Left lung (tissue), 10 donors: Measurements from ENCODE around the gene HECA. TPM values are rescaled to one million over a fixed set of nuclear protein-coding genes. Genes with fewer than 3 reads are reported as not detected.

Experiments
- ATAC-seq: fragments of 200-7000 bp; cut with Tn5 transposase; one replicate; pipeline ENCODE4 v1.9.1; 2020; ENCODE audit warnings: moderate library complexity
- DNase-seq, 4 donors: peaks; one replicate each; pipeline ENCODE4 v3.0.0-alpha.2; 2013 to 2020
- H3K27ac ChIP-seq, 2 donors: fragments of 200-600 bp; sonication (generic) in 1 of 2; one replicate each; pipeline versions ENCODE4 v1.5.0 to v1.8.0; 2020 to 2021
- H3K27me3 ChIP-seq, 2 donors: fragments of 200-600 bp; sonication (generic) in 1 of 2; one replicate each; pipeline versions ENCODE4 v1.5.0 to v1.8.0; 2020 to 2021
- H3K36me3 ChIP-seq, 2 donors: fragments of 200-600 bp; sonication (generic) in 1 of 2; one replicate each; pipeline versions ENCODE4 v1.5.0 to v1.8.0; 2020 to 2021
- H3K4me1 ChIP-seq, 2 donors: fragments of 200-600 bp; one replicate each; pipeline ENCODE4 v1.8.0; 2021
- H3K4me3 ChIP-seq, 2 donors: fragments of 200-600 bp; sonication (generic) in 1 of 2; one replicate each; pipeline versions ENCODE4 v1.5.0 to v1.8.0; 2020 to 2021; ENCODE audit warnings: mild to moderate bottlenecking in 1 of 2
- H3K9me3 ChIP-seq, 2 donors: fragments of 200-600 bp; sonication (generic) in 1 of 2; one replicate each; pipeline versions ENCODE4 v1.5.0 to v1.8.0; 2020 to 2021
- CTCF ChIP-seq, 2 donors: fragments of 200-600 bp; sonication (generic) in 1 of 2; IDR thresholded peaks; one replicate each; pipeline versions ENCODE4 v1.5.0 to v1.8.0; 2021; ENCODE audit warnings: antibody characterized with exemption in 2 of 2
- intact Hi-C, 2 donors: fragments of 100-400 bp; cut with DNase I; formaldehyde crosslinking; loops; one replicate each; pipeline versions ENCODE4 v1.11.2 to v1.14.2; 2022
- polyA plus RNA-seq, 6 donors: library from polyadenylated mRNA; unstranded; fragments of 120-200 nt; gene quantifications; one replicate each; pipeline ENCODE4 v1.2.1, GENCODE V29; 2013; ENCODE audit not compliant: insufficient read length in 6 of 6
- total RNA-seq, 2 donors: library from RNA; stranded (reverse); fragmentation: NEBNext Ultra II Directional; extraction: Animal tissue kit (Norgen Biotek cat#: 25700); gene quantifications; one replicate each; pipeline ENCODE4 v1.2.1, GENCODE V29; 2021
- donor health status: DM: no; HTN: yes; CAD: no.
- donor health status: DM: no; HTN: no; CAD: no.

HECA gene
- total and polyA plus RNA-seq, 8 donors = 17.0 to 40.9 (median 19.0) TPM

DNA sequence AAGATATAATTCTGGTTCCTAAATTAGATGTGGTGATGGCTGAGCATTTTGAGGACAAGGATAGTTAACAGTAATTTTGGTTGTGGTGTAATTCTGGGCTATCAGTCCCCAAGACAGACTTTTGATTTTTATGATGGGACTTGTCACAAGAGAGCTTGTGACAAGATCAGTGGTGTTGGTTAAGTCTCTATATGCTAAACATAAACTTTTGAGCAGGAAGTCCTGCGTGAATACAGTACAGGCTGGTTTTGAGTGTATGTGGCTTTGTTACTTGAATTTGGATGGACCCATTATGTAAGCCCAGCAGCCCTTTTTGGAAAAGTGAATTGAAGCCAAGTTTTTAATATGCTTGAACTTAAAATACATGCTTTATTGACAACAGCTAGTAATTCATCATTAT, 38.9 kb downstream of the HECA start:
- Histone ChIP-seq H3K4me1 (peaks cover 0 to 4% of the 10 kb centered on the region in 2 donors), H3K4me3 (no peak overlapping the region), H3K36me3 (peaks cover 0 to 63% of the 10 kb centered on the region in 2 donors), H3K27me3 (no peaks in the 10 kb centered on the region), H3K27ac (no peak overlapping the region), H3K9me3 (no peaks in the 10 kb centered on the region)
- DNase-seq (no peak), ATAC-seq (no peak)
- intact Hi-C loops = no loop called here
- TF ChIP-seq CTCF (IDR thresholded peaks at IDR 0.05) = no peak

- TF ChIP-seq CTCF (IDR thresholded peaks at IDR 0.05) = no peak
- intact Hi-C loops = no loop called here
- H3K9me3 ChIP-seq = no peaks in the 10 kb centered on the region
- H3K4me1 ChIP-seq = peaks cover 0 to 4% of the 10 kb centered on the region in 2 donors
- no peak overlapping the region for H3K27ac ChIP-seq
- ATAC-seq (no peak), DNase-seq (no peak)
- H3K27me3 ChIP-seq = no peaks in the 10 kb centered on the region
- H3K4me3 ChIP-seq = no peak overlapping the region
- H3K36me3 ChIP-seq = peaks cover 0 to 63% of the 10 kb centered on the region in 2 donors
Observed at GRCh38 chr6:139174961-139175360, 40.1 kb downstream of the HECA start.

DNA sequence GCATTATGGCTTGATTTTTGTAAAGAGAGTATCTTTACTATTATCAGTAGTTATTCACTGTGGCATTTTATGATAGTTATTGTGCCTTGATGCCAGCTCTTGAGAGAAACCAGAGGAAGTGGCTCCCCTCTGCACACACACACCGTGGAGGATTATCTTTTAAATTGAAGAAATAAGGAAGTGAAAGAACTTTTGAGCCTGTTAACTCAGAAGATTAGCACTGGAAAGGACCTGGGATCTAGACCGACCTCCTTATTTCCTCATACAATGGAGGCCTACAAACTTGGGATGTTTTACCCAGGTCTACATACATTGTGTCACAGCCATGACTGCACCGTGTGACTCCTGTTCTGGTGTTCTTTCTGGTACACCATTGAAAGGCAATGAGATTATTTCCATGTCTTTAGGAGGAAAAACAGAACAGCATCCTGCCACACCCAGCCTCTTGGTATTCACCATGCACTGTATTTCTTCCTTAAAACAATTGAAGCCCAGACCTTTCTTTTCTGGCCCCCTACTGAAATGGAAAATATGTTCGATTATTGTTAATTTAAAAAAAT, 40.6 kb downstream of the HECA start:
- H3K27ac ChIP-seq = no peak overlapping the region
- ATAC-seq (no peak), DNase-seq (no peak)
- peaks cover 0 to 4% of the 10 kb centered on the region in 2 donors for H3K4me1 ChIP-seq
- no peak overlapping the region for H3K4me3 ChIP-seq
- peaks cover 0 to 67% of the 10 kb centered on the region in 2 donors for H3K36me3 ChIP-seq
- no peaks in the 10 kb centered on the region for H3K27me3 ChIP-seq
- H3K9me3 ChIP-seq = no peaks in the 10 kb centered on the region
- intact Hi-C loops = no loop called here
- TF ChIP-seq CTCF (IDR thresholded peaks at IDR 0.05) = no peak

DNA sequence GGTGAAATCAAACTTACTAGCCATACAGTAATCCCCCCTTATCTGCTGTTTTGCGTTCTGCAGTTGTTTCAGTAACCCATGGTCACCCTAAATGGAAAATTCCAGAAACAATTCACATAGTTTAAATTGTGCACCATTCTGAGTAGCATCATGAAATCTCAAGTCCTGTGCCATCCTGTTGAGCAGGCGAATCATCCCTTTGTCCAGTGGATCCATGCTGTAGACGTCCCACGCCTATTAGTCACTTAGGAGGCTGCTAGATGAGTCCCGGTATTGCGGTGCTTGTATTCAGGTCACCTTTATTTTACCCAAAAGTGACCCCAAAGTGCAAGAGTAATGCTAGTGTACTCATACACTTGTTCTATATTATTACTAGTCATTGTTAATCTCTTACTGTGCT, 46.4 kb downstream of the HECA start:
- H3K27ac ChIP-seq = no peak overlapping the region
- DNase-seq (no peak), ATAC-seq (no peak)
- intact Hi-C loops = no loop called here
- no peaks in the 10 kb centered on the region for H3K9me3 ChIP-seq
- no peaks in the 10 kb centered on the region for H3K4me1 ChIP-seq
- peaks cover 0 to 54% of the 10 kb centered on the region in 2 donors for H3K36me3 ChIP-seq
- TF ChIP-seq CTCF (IDR thresholded peaks at IDR 0.05) = no peak
- no peak overlapping the region for H3K4me3 ChIP-seq
- H3K27me3 ChIP-seq = no peaks in the 10 kb centered on the region

DNA sequence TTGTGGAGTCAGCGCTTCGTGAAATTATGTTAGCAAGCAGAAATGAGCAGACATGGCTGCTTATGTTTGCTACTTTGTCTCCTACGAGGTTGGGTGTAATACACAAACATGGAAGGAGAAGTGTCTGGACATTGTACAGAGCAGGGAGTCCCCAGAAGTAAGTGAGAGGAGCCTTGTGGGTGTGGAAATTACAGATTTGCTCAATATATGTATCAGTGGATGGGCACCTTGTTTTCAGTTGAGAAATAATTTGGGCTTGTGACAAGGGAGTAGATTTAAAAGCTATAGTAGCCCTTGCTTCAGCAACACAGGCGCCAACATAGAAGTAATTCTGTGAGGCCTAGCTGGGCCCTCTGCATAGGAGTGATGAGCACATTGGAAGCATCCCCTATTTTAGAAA, 49.2 kb downstream of the HECA start:
- TF ChIP-seq CTCF (IDR thresholded peaks at IDR 0.05) = no peak
- DNase-seq (no peak), ATAC-seq (no peak)
- intact Hi-C loops = no loop called here
- no peak overlapping the region for H3K27ac ChIP-seq
- H3K9me3 ChIP-seq = no peaks in the 10 kb centered on the region
- no peaks in the 10 kb centered on the region for H3K27me3 ChIP-seq
- peaks cover 0 to 26% of the 10 kb centered on the region in 2 donors for H3K36me3 ChIP-seq
- no peaks in the 10 kb centered on the region for H3K4me1 ChIP-seq
- H3K4me3 ChIP-seq = no peak overlapping the region
